ENCODE measurements around the gene S1PR4.

DNA sequence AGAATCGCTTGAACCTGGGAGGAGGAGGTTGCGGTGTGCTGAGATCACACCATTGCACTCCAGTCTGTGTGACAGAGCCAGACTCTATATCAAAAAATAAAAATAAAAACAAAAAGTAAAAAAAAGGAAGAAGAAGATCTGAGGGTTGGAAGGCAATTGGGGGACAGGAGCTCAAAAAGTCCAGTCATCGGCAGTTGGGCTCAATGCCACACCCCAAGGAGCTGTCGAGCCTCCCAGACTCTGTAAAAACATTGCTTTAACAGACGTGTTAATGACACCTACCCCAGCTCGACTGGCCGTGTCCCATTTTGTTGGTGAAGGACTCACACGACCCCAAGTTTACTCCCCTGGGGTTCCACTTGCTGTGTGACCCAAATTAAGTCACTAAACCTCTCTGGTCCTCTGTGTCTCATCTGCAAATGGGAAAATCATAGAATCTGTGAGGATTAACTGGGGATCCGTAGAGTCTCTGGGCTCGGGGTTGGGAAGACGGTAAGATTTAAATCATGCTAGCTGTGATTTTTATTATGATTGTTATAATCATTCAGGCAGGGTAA is 35.7 kb upstream of the S1PR4 start:
- TF ChIP-seq POU5F1 (IDR thresholded peaks at IDR 0.05; ENCODE audit: borderline replicate concordance, low read depth, low read length, partially characterized antibody) (no peak), ZNF121 (CRISPR knock-in tag; conservative IDR thresholded peaks at IDR 0.05) (no peak), ZNF584 (CRISPR knock-in tag; IDR thresholded peaks at IDR 0.05; ENCODE audit: low read depth) (no peak), SIN3B (IDR thresholded peaks at IDR 0.05; ENCODE audit: low read depth) (no peak)
- TF ChIP-seq, protein P1, sequence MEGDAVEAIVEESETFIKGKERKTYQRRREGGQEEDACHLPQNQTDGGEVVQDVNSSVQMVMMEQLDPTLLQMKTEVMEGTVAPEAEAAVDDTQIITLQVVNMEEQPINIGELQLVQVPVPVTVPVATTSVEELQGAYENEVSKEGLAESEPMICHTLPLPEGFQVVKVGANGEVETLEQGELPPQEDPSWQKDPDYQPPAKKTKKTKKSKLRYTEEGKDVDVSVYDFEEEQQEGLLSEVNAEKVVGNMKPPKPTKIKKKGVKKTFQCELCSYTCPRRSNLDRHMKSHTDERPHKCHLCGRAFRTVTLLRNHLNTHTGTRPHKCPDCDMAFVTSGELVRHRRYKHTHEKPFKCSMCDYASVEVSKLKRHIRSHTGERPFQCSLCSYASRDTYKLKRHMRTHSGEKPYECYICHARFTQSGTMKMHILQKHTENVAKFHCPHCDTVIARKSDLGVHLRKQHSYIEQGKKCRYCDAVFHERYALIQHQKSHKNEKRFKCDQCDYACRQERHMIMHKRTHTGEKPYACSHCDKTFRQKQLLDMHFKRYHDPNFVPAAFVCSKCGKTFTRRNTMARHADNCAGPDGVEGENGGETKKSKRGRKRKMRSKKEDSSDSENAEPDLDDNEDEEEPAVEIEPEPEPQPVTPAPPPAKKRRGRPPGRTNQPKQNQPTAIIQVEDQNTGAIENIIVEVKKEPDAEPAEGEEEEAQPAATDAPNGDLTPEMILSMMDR (IDR thresholded peaks at IDR 0.05 in 2 of 3, conservative IDR thresholded peaks at IDR 0.05 in 1 of 3; ENCODE audit: insufficient read depth in 2 of 3, low read depth in 1 of 3, low read length in 3 of 3), result no peak
- TF ChIP-seq, protein P2, sequence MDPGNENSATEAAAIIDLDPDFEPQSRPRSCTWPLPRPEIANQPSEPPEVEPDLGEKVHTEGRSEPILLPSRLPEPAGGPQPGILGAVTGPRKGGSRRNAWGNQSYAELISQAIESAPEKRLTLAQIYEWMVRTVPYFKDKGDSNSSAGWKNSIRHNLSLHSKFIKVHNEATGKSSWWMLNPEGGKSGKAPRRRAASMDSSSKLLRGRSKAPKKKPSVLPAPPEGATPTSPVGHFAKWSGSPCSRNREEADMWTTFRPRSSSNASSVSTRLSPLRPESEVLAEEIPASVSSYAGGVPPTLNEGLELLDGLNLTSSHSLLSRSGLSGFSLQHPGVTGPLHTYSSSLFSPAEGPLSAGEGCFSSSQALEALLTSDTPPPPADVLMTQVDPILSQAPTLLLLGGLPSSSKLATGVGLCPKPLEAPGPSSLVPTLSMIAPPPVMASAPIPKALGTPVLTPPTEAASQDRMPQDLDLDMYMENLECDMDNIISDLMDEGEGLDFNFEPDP (CRISPR knock-in tag; IDR thresholded peaks at IDR 0.05), result no peak
- TF ChIP-seq, protein P3, sequence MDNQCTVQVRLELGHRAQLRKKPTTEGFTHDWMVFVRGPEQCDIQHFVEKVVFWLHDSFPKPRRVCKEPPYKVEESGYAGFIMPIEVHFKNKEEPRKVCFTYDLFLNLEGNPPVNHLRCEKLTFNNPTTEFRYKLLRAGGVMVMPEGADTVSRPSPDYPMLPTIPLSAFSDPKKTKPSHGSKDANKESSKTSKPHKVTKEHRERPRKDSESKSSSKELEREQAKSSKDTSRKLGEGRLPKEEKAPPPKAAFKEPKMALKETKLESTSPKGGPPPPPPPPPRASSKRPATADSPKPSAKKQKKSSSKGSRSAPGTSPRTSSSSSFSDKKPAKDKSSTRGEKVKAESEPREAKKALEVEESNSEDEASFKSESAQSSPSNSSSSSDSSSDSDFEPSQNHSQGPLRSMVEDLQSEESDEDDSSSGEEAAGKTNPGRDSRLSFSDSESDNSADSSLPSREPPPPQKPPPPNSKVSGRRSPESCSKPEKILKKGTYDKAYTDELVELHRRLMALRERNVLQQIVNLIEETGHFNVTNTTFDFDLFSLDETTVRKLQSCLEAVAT (IDR thresholded peaks at IDR 0.05), result no peak

Measured in K562 (cell line).